H9 (cell line): ENCODE results near the gene CLUH. TPM values are rescaled to one million over a fixed set of nuclear protein-coding genes. Genes with fewer than 3 reads are reported as not detected.

Experiments
- DNase-seq: peaks from one replicate; pipeline ENCODE4 v3.0.0-alpha.2; 2017
- H2AFZ ChIP-seq: one replicate; pipeline ENCODE4 v1.6.1; 2013; ENCODE audit warnings: mild to moderate bottlenecking, low read length, control low read depth, moderate library complexity
- H2AK5ac ChIP-seq: 2 replicates; pipeline ENCODE4 v1.6.1; 2013; ENCODE audit warnings: low read length, control low read depth, mixed read lengths; ENCODE audit not compliant: insufficient read length
- H2BK120ac ChIP-seq: one replicate; pipeline ENCODE4 v1.6.1; 2013; ENCODE audit warnings: low read depth, mild to moderate bottlenecking, low read length, control low read depth, inconsistent platforms; ENCODE audit not compliant: poor library complexity, severe bottlenecking
- H2BK12ac ChIP-seq: 2 replicates; pipeline ENCODE4 v1.6.1; 2013; ENCODE audit warnings: low read length, control low read depth, mixed read lengths, low read depth; ENCODE audit not compliant: insufficient read length
- H2BK15ac ChIP-seq: 2 replicates; pipeline ENCODE4 v1.6.1; 2013; ENCODE audit warnings: low read depth, low read length, control low read depth
- H2BK20ac ChIP-seq: one replicate; pipeline ENCODE4 v1.6.1; 2013; ENCODE audit warnings: low read depth, mild to moderate bottlenecking, low read length, control low read depth, inconsistent platforms; ENCODE audit not compliant: poor library complexity, severe bottlenecking
- H2BK5ac ChIP-seq: 2 replicates; pipeline ENCODE4 v1.6.1; 2013; ENCODE audit warnings: low read length, control low read depth, mixed read lengths; ENCODE audit not compliant: insufficient read length
- H3K14ac ChIP-seq: 2 replicates; pipeline ENCODE4 v1.6.1; 2013; ENCODE audit warnings: low read length, control low read depth; ENCODE audit not compliant: insufficient read depth
- H3K18ac ChIP-seq: 2 replicates; pipeline ENCODE4 v1.6.1; 2013; ENCODE audit warnings: low read depth, mild to moderate bottlenecking, mixed read lengths, low read length, control low read depth; ENCODE audit not compliant: insufficient read length
- H3K23ac ChIP-seq: 2 replicates; pipeline ENCODE4 v1.6.1; 2013; ENCODE audit warnings: low read length, control low read depth, mixed read lengths, low read depth; ENCODE audit not compliant: insufficient read length
- H3K23me2 ChIP-seq: 2 replicates; pipeline ENCODE4 v1.6.1; 2013; ENCODE audit warnings: low read depth, mild to moderate bottlenecking, mixed read lengths, low read length, control low read depth; ENCODE audit not compliant: insufficient read length, poor library complexity, severe bottlenecking
- H3K27ac ChIP-seq: 2 replicates; pipeline ENCODE4 v1.5.1; 2013; ENCODE audit warnings: low read length, control low read depth, mixed read lengths, low read depth; ENCODE audit not compliant: insufficient read length
- H3K27me3 ChIP-seq: 2 replicates; pipeline ENCODE4 v1.6.1; 2013; ENCODE audit warnings: low read length, control low read depth, inconsistent platforms; ENCODE audit not compliant: insufficient read depth
- H3K4ac ChIP-seq: 2 replicates; pipeline ENCODE4 v1.6.1; 2013; ENCODE audit warnings: low read depth, mild to moderate bottlenecking, control low read depth, inconsistent platforms, low read length, moderate library complexity
- H3K4me1 ChIP-seq: 2 replicates; pipeline ENCODE4 v1.6.1; 2013; ENCODE audit warnings: low read length, control low read depth, inconsistent platforms; ENCODE audit not compliant: insufficient read depth
- H3K4me2 ChIP-seq: 2 replicates; pipeline ENCODE4 v1.6.1; 2013; ENCODE audit warnings: low read length, control low read depth, mixed read lengths; ENCODE audit not compliant: insufficient read length, insufficient read depth
- H3K56ac ChIP-seq: 2 replicates; pipeline ENCODE4 v1.6.1; 2013; ENCODE audit warnings: low read depth, mild to moderate bottlenecking, mixed read lengths, low read length, control low read depth; ENCODE audit not compliant: insufficient read length
- H3K79me1 ChIP-seq: 2 replicates; pipeline ENCODE4 v1.6.1; 2013; ENCODE audit warnings: low read depth, mild to moderate bottlenecking, moderate library complexity, low read length, control low read depth, inconsistent platforms; ENCODE audit not compliant: insufficient read depth, poor library complexity, severe bottlenecking
- H3K79me2 ChIP-seq: 2 replicates; pipeline ENCODE4 v1.6.1; 2013; ENCODE audit warnings: low read length, control low read depth, inconsistent platforms; ENCODE audit not compliant: insufficient read depth
- H3K9ac ChIP-seq: 2 replicates; pipeline ENCODE4 v1.6.1; 2013; ENCODE audit warnings: low read length, control low read depth, mixed read lengths; ENCODE audit not compliant: insufficient read length; ENCODE audit errors: extremely low read depth
- H3K9me3 ChIP-seq: one replicate; pipeline ENCODE4 v1.6.1; 2013; ENCODE audit warnings: low read depth, low read length, inconsistent platforms; ENCODE audit not compliant: control insufficient read depth
- H3T11ph ChIP-seq: one replicate; pipeline ENCODE4 v1.6.1; 2013; ENCODE audit warnings: mild to moderate bottlenecking, low read length, control low read depth, inconsistent platforms
- H4K20me1 ChIP-seq: one replicate; pipeline ENCODE4 v1.6.1; 2013; ENCODE audit not compliant: control insufficient read depth, insufficient read length, insufficient read depth
- H4K5ac ChIP-seq: 2 replicates; pipeline ENCODE4 v1.6.1; 2013; ENCODE audit warnings: low read depth, mild to moderate bottlenecking, mixed read lengths, low read length, control low read depth; ENCODE audit not compliant: insufficient read length
- H4K8ac ChIP-seq: replicated peaks from 2 replicates; pipeline ENCODE4 v1.6.1; 2013; ENCODE audit warnings: low read length, control low read depth, mixed read lengths, low read depth; ENCODE audit not compliant: insufficient read length
- H4K91ac ChIP-seq: 2 replicates; pipeline ENCODE4 v1.6.1; 2013; ENCODE audit warnings: low read depth, mild to moderate bottlenecking, moderate library complexity, mixed read lengths, low read length, control low read depth; ENCODE audit not compliant: insufficient read length
- H3K27ac Mint-ChIP-seq, 3 experiments: 2 replicates in 2 of 3; 3 replicates in 1 of 3; pipeline ENCODE4 v1.8.0; 2020 to 2021; ENCODE audit warnings: mixed read lengths in 3 of 3, mild to moderate bottlenecking in 1 of 3, moderate library complexity in 1 of 3
- H3K27me3 Mint-ChIP-seq: 2 replicates; pipeline ENCODE4 v1.8.0; 2021; ENCODE audit warnings: low read depth, mild to moderate bottlenecking, moderate library complexity, mixed read lengths
- H3K36me3 Mint-ChIP-seq, 3 experiments: 2 replicates in 2 of 3; 3 replicates in 1 of 3; pipeline ENCODE4 v1.8.0; 2020 to 2021; ENCODE audit warnings: low read depth in 3 of 3, mixed read lengths in 3 of 3; ENCODE audit not compliant: insufficient read depth in 1 of 3
- H3K4me1 Mint-ChIP-seq, 2 experiments: 2 replicates each; pipeline ENCODE4 v1.8.0; 2020; ENCODE audit warnings: mixed read lengths in 2 of 2
- H3K4me3 Mint-ChIP-seq, 2 experiments: 2 replicates in 1 of 2; 3 replicates in 1 of 2; pipeline ENCODE4 v1.8.0; 2020 to 2021; ENCODE audit warnings: mild to moderate bottlenecking in 2 of 2, mixed read lengths in 2 of 2, moderate library complexity in 1 of 2
- H3K9me3 Mint-ChIP-seq, 2 experiments: 2 replicates in 1 of 2; 3 replicates in 1 of 2; pipeline ENCODE4 v1.8.0; 2020; ENCODE audit warnings: mild to moderate bottlenecking in 2 of 2, mixed read lengths in 2 of 2, moderate library complexity in 1 of 2
- CTCF ChIP-seq: fragments of 200-600 bp; sonication (generic); conservative IDR thresholded peaks from 3 replicates; pipeline ENCODE4 v1.8.0; 2021; ENCODE audit warnings: antibody characterized with exemption, mild to moderate bottlenecking
- WGBS: extraction: QIAGEN DNeasy Blood & Tissue Kit; methylation state at CpG from one replicate; pipeline ENCODE4 v1.1.7; 2013; ENCODE audit warnings: missing lambda C conversion rate, low lambda C conversion rate, mixed read lengths; ENCODE audit not compliant: insufficient read length; ENCODE audit errors: extremely low coverage; 5-methylcytosine and 5-hydroxymethylcytosine counted together
- total RNA-seq: library from RNA; stranded (reverse); gene quantifications from 2 replicates; pipeline ENCODE4 v1.2.1, GENCODE V29; 2021

Gene CLUH
- total RNA-seq, 1 experiment from 2014 or later = 91.3 TPM

GRCh38 chr17:2656283-2656682, 55.3 kb downstream of the CLUH start:
- no peak overlapping the region for H3K14ac ChIP-seq
- H3K9me3 ChIP-seq = no peaks in the 10 kb centered on the region
- H4K91ac ChIP-seq = no peak overlapping the region
- no peaks in the 10 kb centered on the region for H3K27me3 Mint-ChIP-seq
- H2BK120ac ChIP-seq = no peak overlapping the region
- no peak for DNase-seq
- H3K4me1 Mint-ChIP-seq = peaks cover 0 to under 1% of the 10 kb centered on the region in 2 experiments; a peak in 1 of 4 replicates
- no peak overlapping the region for H4K8ac ChIP-seq
- H2AK5ac ChIP-seq = no peak overlapping the region
- H3K27me3 ChIP-seq = no peaks in the 10 kb centered on the region
- no peak overlapping the region for H2AFZ ChIP-seq
- H3K79me1 ChIP-seq = peaks cover 3% of the 10 kb centered on the region
- no peak overlapping the region for H3K4me2 ChIP-seq
- TF ChIP-seq CTCF = no peak
- peaks cover 14% of the 10 kb centered on the region for H3K79me2 ChIP-seq
- H3K23me2 ChIP-seq = no peaks in the 10 kb centered on the region
- H3K9me3 Mint-ChIP-seq = peaks cover 2 to 5% of the 10 kb centered on the region in 2 experiments; a peak in 2 of 5 replicates
- no peak overlapping the region for H2BK5ac ChIP-seq
- H3K9ac ChIP-seq = no peak overlapping the region
- H2BK15ac ChIP-seq = no peak overlapping the region
- no peaks in the 10 kb centered on the region for H3K4me1 ChIP-seq
- no peak overlapping the region for H3K4me3 Mint-ChIP-seq
- no peaks in the 10 kb centered on the region for H4K20me1 ChIP-seq
- H3K23ac ChIP-seq = no peak overlapping the region
- WGBS = no CpG with 5 or more reads among the region's 1 CpG
- H3K36me3 Mint-ChIP-seq = peaks cover 18 to 24% (median 19%) of the 10 kb centered on the region in 3 experiments
- H3K18ac ChIP-seq = no peak overlapping the region
- no peak overlapping the region for H3K27ac ChIP-seq
- H3K4ac ChIP-seq = no peak overlapping the region
- H3K56ac ChIP-seq = no peak overlapping the region
- H4K5ac ChIP-seq = no peak overlapping the region
- H3T11ph ChIP-seq = no peak overlapping the region
- no peak overlapping the region for H2BK20ac ChIP-seq
- peak overlapping the region in 1 of 3 experiments; percentile 54; a peak in 1 of 7 replicates for H3K27ac Mint-ChIP-seq
- H2BK12ac ChIP-seq = no peak overlapping the region
